Measurements from ENCODE around the gene PRF1.

PRF1 gene

GRCh38 chr10:70575874-70576802 lies 26.4 kb downstream of the PRF1 start:
- DNase-seq: no peak

GRCh38 chr10:70575486-70575873 lies 27.1 kb downstream of the PRF1 start:
- DNase-seq: no peak

- no peak for DNase-seq
These were observed 28.7 kb downstream of the PRF1 start for GRCh38 chr10:70573599-70574506.

- no peak for DNase-seq
These were observed 30.7 kb downstream of the PRF1 start for GRCh38 chr10:70571636-70572439.

GRCh38 chr10:70571236-70571635 lies 31.3 kb downstream of the PRF1 start:
- no peak for DNase-seq

DNA sequence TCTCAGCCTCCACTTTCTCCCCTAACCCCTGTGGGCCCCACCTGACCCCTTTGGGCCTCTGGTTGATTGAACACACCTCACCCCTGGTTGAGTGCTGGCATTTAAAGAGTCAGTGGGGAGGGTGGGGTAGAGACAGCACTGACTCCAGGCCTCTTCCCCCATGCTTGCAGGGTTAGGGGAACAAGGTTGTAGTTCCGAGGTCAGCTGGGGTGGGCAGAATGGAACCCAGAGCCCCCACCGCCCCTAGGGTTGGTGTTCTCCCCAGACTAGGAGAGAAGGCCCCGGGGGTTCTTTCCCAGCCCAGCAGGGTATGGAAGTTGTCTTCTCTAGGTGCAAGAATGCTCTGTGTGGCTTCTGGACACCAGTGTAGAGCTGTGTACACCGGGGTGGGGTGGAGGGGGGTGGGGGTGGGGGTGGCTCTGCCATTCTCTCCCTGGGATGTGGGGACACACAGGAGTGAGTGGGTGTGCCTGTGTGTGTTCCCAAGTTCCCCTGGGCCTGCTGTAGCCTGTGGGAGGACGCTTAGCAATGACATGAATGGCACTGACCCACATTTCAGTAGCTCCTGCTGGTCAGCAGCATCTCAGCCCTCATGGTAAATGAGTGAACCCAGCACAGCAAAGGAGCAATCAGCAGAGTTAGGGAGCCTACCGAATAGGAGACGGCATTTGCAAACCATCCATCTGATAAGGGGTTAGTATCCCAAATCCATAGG lies 33.6 kb downstream of the PRF1 start:
- no peak for DNase-seq

- no peak for DNase-seq
These were observed 34.4 kb downstream of the PRF1 start for GRCh38 chr10:70568113-70568512.

GRCh38 chr10:70567603-70568002 lies 34.9 kb downstream of the PRF1 start:
- no peak for DNase-seq

GRCh38 chr10:70566515-70567290 lies 35.8 kb downstream of the PRF1 start:
- DNase-seq: no peak

- DNase-seq: no peak
These were observed 36.7 kb downstream of the PRF1 start for GRCh38 chr10:70565556-70566514.

DNA sequence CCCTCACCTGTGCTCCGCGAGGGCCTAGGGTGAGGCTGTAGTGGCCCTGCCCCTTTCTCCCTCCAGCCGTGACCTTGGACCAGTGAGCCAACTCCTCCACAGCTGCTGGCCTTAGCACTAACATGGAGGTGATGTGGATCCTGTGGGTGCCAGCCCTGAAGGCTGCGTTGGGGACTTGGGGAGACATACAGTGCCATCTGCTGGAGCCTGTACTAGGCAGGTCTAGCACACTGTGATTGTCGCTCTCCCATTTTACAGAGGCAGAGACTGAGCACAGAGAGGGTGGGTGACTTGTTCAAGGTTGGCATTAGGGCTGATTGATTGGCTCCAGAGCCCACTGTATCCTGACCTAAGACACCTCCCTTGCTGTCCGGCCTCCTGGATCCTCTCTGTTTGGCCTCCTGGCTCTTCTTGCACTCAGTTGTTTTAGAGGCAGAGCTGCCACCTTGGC lies 37.6 kb downstream of the PRF1 start:
- no peak for DNase-seq

DNA sequence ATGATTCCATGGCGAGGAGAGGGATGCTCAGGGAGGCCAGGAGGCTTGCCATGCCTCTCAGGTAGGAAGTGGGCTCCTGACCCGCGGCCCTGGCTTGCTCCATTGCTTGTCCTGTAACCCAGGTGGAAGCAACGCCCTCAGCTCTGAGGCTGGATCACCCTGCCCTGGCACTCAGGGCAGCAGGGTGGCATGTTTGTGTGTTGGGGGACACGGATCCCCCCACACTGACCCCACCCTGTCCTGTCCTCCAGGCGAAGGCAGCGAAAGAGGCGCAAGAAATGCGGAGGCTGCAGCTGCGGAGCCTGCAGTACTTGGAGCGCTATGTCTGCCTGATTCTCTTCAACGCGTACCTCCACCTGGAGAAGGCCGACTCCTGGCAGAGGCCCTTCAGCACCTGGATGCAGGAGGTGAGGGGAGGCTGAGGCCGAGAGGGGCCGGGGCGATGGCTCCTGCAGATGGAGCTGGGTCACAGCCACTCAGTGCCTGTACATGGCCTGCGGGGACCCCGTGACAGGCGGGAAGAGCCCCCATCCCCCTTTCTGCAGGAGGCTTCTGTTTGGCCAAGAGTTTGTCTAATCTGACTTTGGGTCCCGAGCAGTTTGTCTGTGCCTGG lies 38.3 kb downstream of the PRF1 start:
- no peak for DNase-seq

GRCh38 chr10:70563230-70563629 lies 39.3 kb downstream of the PRF1 start:
- no peak for DNase-seq

DNA sequence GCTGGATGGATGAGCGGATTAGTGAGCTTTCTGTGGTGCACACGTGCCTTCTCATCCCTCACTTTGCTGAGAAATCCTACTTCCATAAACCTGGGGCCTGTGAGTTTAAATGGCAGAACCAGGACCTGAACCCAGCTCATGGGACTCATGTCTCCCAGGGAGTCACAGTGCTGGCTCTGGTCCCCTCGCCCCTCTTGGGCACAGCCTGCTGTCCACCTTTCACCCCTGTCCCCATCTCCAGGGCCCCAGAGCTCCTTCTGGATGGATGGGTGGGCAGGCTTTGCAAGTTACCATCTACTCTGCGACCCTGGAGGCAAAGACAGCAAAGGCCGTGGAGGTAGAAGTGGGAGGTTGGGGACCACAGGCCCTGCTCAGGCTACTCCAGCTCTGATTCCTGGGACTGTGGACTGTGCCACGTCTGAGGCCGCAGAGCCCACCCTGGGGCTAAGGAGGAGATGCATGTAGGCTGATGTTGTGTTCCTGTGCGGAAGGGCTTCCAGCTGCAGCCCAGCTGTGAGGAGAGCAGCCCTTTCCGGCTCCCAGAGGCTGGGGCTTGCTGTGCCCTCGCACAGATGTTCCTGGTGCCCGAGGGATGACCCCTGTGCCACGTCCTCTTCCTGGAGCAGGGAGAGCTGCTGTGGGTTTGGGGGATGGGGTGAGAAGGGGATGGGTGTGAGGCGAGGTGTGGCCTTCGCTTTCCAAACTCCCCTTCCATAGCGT lies 40.3 kb downstream of the PRF1 start:
- no peak for DNase-seq

- no peak for DNase-seq
These were observed 41.0 kb downstream of the PRF1 start for GRCh38 chr10:70561558-70561957.

DNA sequence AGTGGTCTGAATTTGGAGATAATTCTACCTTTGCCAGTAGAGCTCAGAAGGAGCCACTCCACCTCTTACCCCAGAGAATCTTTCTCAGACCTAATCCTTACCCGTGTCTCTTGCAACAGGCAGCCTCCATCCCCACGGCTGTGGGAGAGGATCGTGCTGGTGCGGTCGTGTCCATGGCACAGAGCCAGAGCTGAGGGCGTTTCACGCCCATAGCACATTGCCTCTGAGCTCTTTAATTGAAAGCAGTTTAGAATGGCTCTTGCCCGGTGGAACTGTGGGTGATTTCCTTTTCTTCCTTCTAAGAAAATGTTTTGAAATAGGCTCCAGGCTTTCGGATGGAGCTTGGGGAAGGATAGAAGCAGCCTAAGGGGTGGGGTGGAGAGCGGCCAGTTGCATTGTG lies 41.5 kb downstream of the PRF1 start:
- no peak for DNase-seq

GRCh38 chr10:70560511-70560941 lies 42.0 kb downstream of the PRF1 start:
- DNase-seq: no peak

GRCh38 chr10:70559861-70560260 lies 42.7 kb downstream of the PRF1 start:
- DNase-seq: no peak

All from activated CD4-positive, alpha-beta T cell treated with anti-CD3 and anti-CD28 coated beads, Interleukin-2, amount 50 U/mL, for 1 hour (primary cell).